Measurements from ENCODE around the gene PDE4C. TPM values are rescaled to one million over a fixed set of nuclear protein-coding genes. Genes with fewer than 3 reads are reported as not detected.

Gene PDE4C
- total RNA-seq, 1 experiment from 2014 or later = 0.36 TPM

GRCh38 chr19:18203863-18204393 lies 22.3 kb downstream of the PDE4C start, which contains the start of gene RAB3A:
Gene RAB3A, minus strand, starts transcription at chr19:18204042. Its CDS starts 1,302 bp downstream, at chr19:18202740.
- CTCF ChIA-PET = interaction anchor here (0.6 to 2.7 kb wide), 9 partner anchors 12 to 125 kb away, joined by 3 to 13 read pairs (median 5); partner anchors contain the start of gene MPV17L2

GRCh38 chr19:18203408-18203862 lies 22.8 kb downstream of the PDE4C start:
- TF ChIP-seq CTCF (IDR thresholded peaks at IDR 0.05; ENCODE audit: insufficient read depth in 1 of 2, low read depth in 1 of 2, low read length in 1 of 2, severe bottlenecking in 1 of 2, unreplicated experiment in 1 of 2) = no peak
- H3K36me3 Mint-ChIP-seq (ENCODE audit: insufficient read depth, unreplicated experiment) = peaks cover 10% of the 10 kb centered on the region
- H3K9me3 Mint-ChIP-seq (ENCODE audit: unreplicated experiment) = no peaks in the 10 kb centered on the region
- DNase-seq = no peak
- Histone ChIP-seq H3K4me1 (peaks cover 5% of the 10 kb centered on the region; the same call in 1 of the 2 replicates), H3K9me3 (no peaks in the 10 kb centered on the region), H3K36me3 (ENCODE audit: control insufficient read depth, insufficient read depth, low read length) (no peaks in the 10 kb centered on the region; the same call in 1 of the 2 replicates), H3K4me3 (ENCODE audit: low read depth, low read length) (peak overlapping the region; percentile 90), H3K27me3 (replicated peaks; ENCODE audit: control insufficient read depth, insufficient read depth, low read length) (no peaks in the 10 kb centered on the region)
- peak overlapping the region; percentile 90 for H3K4me3 Mint-ChIP-seq (ENCODE audit: unreplicated experiment)
- H3K27me3 Mint-ChIP-seq (ENCODE audit: insufficient read depth, unreplicated experiment) = no peaks in the 10 kb centered on the region
- H3K4me1 Mint-ChIP-seq (ENCODE audit: low read depth, unreplicated experiment) = no peaks in the 10 kb centered on the region
- POLR2A ChIA-PET = interaction anchor here (1.0 kb wide), 3 partner anchors 10 to 78 kb away, joined by 4 to 9 read pairs (median 5); partner anchors contain the start of genes JUND and MPV17L2
- intact Hi-C loops (cut with micrococcal nuclease; ENCODE audit: unreplicated experiment) = no loop called here
- CTCF ChIA-PET = interaction anchor here (0.6 to 2.7 kb wide), 9 partner anchors 11 to 125 kb away, joined by 3 to 13 read pairs (median 5); partner anchors contain the start of gene MPV17L2
- H3K27ac Mint-ChIP-seq (ENCODE audit: unreplicated experiment) = peak overlapping the region; percentile 87
- BruUV-seq (replicated peaks) = no TSS peak

More at GRCh38 chr19:18203863-18204393, 22.3 kb downstream of the PDE4C start, which contains the start of gene RAB3A:
- no peaks in the 10 kb centered on the region for H3K27me3 Mint-ChIP-seq (ENCODE audit: insufficient read depth, unreplicated experiment)
- no peak for TF ChIP-seq CTCF (IDR thresholded peaks at IDR 0.05; ENCODE audit: insufficient read depth in 1 of 2, low read depth in 1 of 2, low read length in 1 of 2, severe bottlenecking in 1 of 2, unreplicated experiment in 1 of 2)
- Histone ChIP-seq H3K27me3 (replicated peaks; ENCODE audit: control insufficient read depth, insufficient read depth, low read length) (no peaks in the 10 kb centered on the region), H3K9me3 (no peaks in the 10 kb centered on the region), H3K36me3 (ENCODE audit: control insufficient read depth, insufficient read depth, low read length) (no peaks in the 10 kb centered on the region; the same call in 1 of the 2 replicates), H3K4me3 (ENCODE audit: low read depth, low read length) (peak within 1 kb of the TSS; percentile 90), H3K4me1 (peaks cover 5% of the 10 kb centered on the region; the same call in 1 of the 2 replicates)
- no peaks in the 10 kb centered on the region for H3K4me1 Mint-ChIP-seq (ENCODE audit: low read depth, unreplicated experiment)
- peak; percentile 99 for DNase-seq
- POLR2A ChIA-PET = interaction anchor here (0.6 to 1.0 kb wide), 3 partner anchors 11 to 978 kb away, joined by 4 to 9 read pairs (median 4); partner anchors contain the start of genes JUND, MPV17L2 and OCEL1
- intact Hi-C loops (cut with micrococcal nuclease; ENCODE audit: unreplicated experiment) = loop anchor here (1.0 to 2.0 kb wide), 3 partner anchors 12 to 47 kb away; no protein-coding TSS in a partner anchor
- BruUV-seq (replicated peaks) = no TSS peak
- H3K36me3 Mint-ChIP-seq (ENCODE audit: insufficient read depth, unreplicated experiment) = peaks cover 10% of the 10 kb centered on the region
- H3K27ac Mint-ChIP-seq (ENCODE audit: unreplicated experiment) = peak within 1 kb of the TSS; percentile 87
- H3K9me3 Mint-ChIP-seq (ENCODE audit: unreplicated experiment) = no peaks in the 10 kb centered on the region
- H3K4me3 Mint-ChIP-seq (ENCODE audit: unreplicated experiment) = peak within 1 kb of the TSS; percentile 90

- intact Hi-C loops (cut with micrococcal nuclease; ENCODE audit: unreplicated experiment) = no loop called here
- TF ChIP-seq CTCF (IDR thresholded peaks at IDR 0.05; ENCODE audit: insufficient read depth in 1 of 2, low read depth in 1 of 2, low read length in 1 of 2, severe bottlenecking in 1 of 2, unreplicated experiment in 1 of 2) = peak; percentile 28 to 43
- peak overlapping the region; percentile 87 for H3K27ac Mint-ChIP-seq (ENCODE audit: unreplicated experiment)
- ChIA-PET CTCF (interaction anchor here (1.4 to 2.7 kb wide), 4 partner anchors 10 to 126 kb away, joined by 7 to 13 read pairs (median 8); partner anchors contain the start of gene MPV17L2), POLR2A (interaction anchor here (1.0 kb wide), 1 partner anchor 10 kb away, joined by 5 read pairs; the partner anchor contains the start of gene MPV17L2)
- no peaks in the 10 kb centered on the region; the same call in 1 of the 2 replicates for H3K36me3 ChIP-seq (ENCODE audit: control insufficient read depth, insufficient read depth, low read length)
- H3K27me3 ChIP-seq (replicated peaks; ENCODE audit: control insufficient read depth, insufficient read depth, low read length) = no peaks in the 10 kb centered on the region
- H3K27me3 Mint-ChIP-seq (ENCODE audit: insufficient read depth, unreplicated experiment) = no peaks in the 10 kb centered on the region
- H3K36me3 Mint-ChIP-seq (ENCODE audit: insufficient read depth, unreplicated experiment) = peaks cover 10% of the 10 kb centered on the region
- no TSS peak for BruUV-seq (replicated peaks)
- H3K4me1 Mint-ChIP-seq (ENCODE audit: low read depth, unreplicated experiment) = no peaks in the 10 kb centered on the region
- DNase-seq = peak in 1 of 2 experiments; percentile 46
- no peaks in the 10 kb centered on the region for H3K9me3 Mint-ChIP-seq (ENCODE audit: unreplicated experiment)
- H3K4me3 Mint-ChIP-seq (ENCODE audit: unreplicated experiment) = peak overlapping the region; percentile 90
- peaks cover 5% of the 10 kb centered on the region; the same call in 1 of the 2 replicates for H3K4me1 ChIP-seq
- H3K4me3 ChIP-seq (ENCODE audit: low read depth, low read length) = peak overlapping the region; percentile 90
- H3K9me3 ChIP-seq = no peaks in the 10 kb centered on the region
Observed at GRCh38 chr19:18202778-18203407, 23.3 kb downstream of the PDE4C start.
